Thoracic aorta (tissue), 2 donors: ENCODE data around the gene DOK4. TPM values are rescaled to one million over a fixed set of nuclear protein-coding genes. Genes with fewer than 3 reads are reported as not detected.

ENCODE experiments used
- ATAC-seq: fragments of 150-250 bp; one replicate; pipeline ENCODE4 v1.8.0; 2017; ENCODE audit warnings: low read depth; ENCODE audit not compliant: insufficient number of reproducible peaks, low FRiP score
- DNase-seq: peaks from one replicate; pipeline ENCODE4 v3.0.0-alpha.2; 2020; ENCODE audit warnings: low spot score
- H3K27ac ChIP-seq, 2 donors: fragments of 200-600 bp; sonication (generic); 1 replicate in 1 of 2; 2 replicates in 1 of 2; pipeline ENCODE4 v1.5.1; 2016; ENCODE audit warnings: mild to moderate bottlenecking in 2 of 2, moderate library complexity in 2 of 2
- H3K27me3 ChIP-seq: fragments of 200-600 bp; sonication (generic); replicated peaks from 2 replicates; pipeline ENCODE4 v1.6.0; 2016; ENCODE audit warnings: mild to moderate bottlenecking; ENCODE audit not compliant: insufficient read depth
- H3K36me3 ChIP-seq: fragments of 200-600 bp; sonication (generic); one replicate; pipeline ENCODE4 v1.5.1; 2016
- H3K4me1 ChIP-seq, 2 donors: fragments of 200-600 bp; sonication (generic); 1 replicate in 1 of 2; 2 replicates in 1 of 2; pipeline versions ENCODE4 v1.5.1 to v1.6.0; 2016; ENCODE audit warnings: low read depth in 2 of 2, mild to moderate bottlenecking in 1 of 2; ENCODE audit not compliant: control insufficient read depth in 1 of 2
- H3K4me3 ChIP-seq: fragments of 200-600 bp; sonication (generic); 2 replicates; pipeline ENCODE4 v1.5.1; 2016; ENCODE audit warnings: mild to moderate bottlenecking
- H3K9me3 ChIP-seq: fragments of 200-600 bp; sonication (generic); 2 replicates; pipeline ENCODE4 v1.5.1; 2016
- total RNA-seq, 2 donors: library from RNA; depleted of rRNA; stranded (reverse); fragments of >200 nt; gene quantifications; one replicate each; pipeline versions ENCODE4 v1.1.0 to v1.2.3, GENCODE V29; 2016
- TF ChIP-seq, protein P1 (sequence below): fragments of 200-600 bp; sonication (generic); IDR thresholded peaks from one replicate; pipeline ENCODE4 v1.5.1; 2019; ENCODE audit warnings: antibody characterized with exemption

DOK4 gene
- total RNA-seq, 2 donors from 2014 or later: 43.2 to 70.1 TPM

GRCh38 chr16:57427824-57428223 is 58.5 kb downstream of the DOK4 start:
- no peaks in the 10 kb centered on the region for H3K27me3 ChIP-seq
- ATAC-seq (no peak), DNase-seq (no peak)
- no peak overlapping the region for H3K4me3 ChIP-seq
- TF ChIP-seq, protein P1, sequence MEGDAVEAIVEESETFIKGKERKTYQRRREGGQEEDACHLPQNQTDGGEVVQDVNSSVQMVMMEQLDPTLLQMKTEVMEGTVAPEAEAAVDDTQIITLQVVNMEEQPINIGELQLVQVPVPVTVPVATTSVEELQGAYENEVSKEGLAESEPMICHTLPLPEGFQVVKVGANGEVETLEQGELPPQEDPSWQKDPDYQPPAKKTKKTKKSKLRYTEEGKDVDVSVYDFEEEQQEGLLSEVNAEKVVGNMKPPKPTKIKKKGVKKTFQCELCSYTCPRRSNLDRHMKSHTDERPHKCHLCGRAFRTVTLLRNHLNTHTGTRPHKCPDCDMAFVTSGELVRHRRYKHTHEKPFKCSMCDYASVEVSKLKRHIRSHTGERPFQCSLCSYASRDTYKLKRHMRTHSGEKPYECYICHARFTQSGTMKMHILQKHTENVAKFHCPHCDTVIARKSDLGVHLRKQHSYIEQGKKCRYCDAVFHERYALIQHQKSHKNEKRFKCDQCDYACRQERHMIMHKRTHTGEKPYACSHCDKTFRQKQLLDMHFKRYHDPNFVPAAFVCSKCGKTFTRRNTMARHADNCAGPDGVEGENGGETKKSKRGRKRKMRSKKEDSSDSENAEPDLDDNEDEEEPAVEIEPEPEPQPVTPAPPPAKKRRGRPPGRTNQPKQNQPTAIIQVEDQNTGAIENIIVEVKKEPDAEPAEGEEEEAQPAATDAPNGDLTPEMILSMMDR: no peak
- H3K27ac ChIP-seq: no peak overlapping the region
- H3K36me3 ChIP-seq: peaks cover 35% of the 10 kb centered on the region
- peaks cover 0 to 2% of the 10 kb centered on the region in 2 donors for H3K4me1 ChIP-seq
- no peaks in the 10 kb centered on the region for H3K9me3 ChIP-seq

- Histone ChIP-seq H3K36me3 (peaks cover 29% of the 10 kb centered on the region), H3K4me3 (no peak overlapping the region)
These were observed 59.0 kb downstream of the DOK4 start for GRCh38 chr16:57427307-57427706.

DNA sequence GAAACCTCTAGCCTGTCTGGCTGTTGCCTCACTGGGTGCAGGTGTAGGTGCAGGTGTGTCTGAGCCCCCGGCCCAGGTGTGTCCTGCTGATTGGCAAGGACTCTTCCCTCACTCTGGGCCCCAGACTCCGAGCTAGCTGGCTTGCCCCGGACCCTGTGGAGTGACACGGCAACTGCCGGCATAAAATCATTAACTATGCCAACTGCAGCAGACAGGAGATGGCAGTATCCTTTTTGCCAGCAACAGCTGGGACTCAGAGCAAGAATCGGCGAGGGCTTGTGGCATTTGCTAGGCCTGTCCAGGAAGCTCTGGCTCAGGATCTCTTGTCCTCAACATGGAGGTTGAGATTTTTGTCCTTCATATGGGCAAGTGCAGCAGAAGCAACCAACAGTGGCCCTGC is 59.9 kb downstream of the DOK4 start:
- TF ChIP-seq, protein P1: no peak
- Histone ChIP-seq H3K4me1 (peaks cover 2 to 6% of the 10 kb centered on the region in 2 donors), H3K36me3 (peaks cover 22% of the 10 kb centered on the region), H3K27ac (no peak overlapping the region), H3K27me3 (no peaks in the 10 kb centered on the region), H3K4me3 (no peak overlapping the region), H3K9me3 (no peaks in the 10 kb centered on the region)
- no peak for ATAC-seq
- DNase-seq: no peak

More at GRCh38 chr16:57427307-57427706, 59.0 kb downstream of the DOK4 start:
- TF ChIP-seq, protein P1: no peak
- Histone ChIP-seq H3K27ac (no peak overlapping the region), H3K9me3 (no peaks in the 10 kb centered on the region), H3K27me3 (no peaks in the 10 kb centered on the region), H3K4me1 (peaks cover 0 to 2% of the 10 kb centered on the region in 2 donors)
- ATAC-seq: no peak
- no peak for DNase-seq

DNA sequence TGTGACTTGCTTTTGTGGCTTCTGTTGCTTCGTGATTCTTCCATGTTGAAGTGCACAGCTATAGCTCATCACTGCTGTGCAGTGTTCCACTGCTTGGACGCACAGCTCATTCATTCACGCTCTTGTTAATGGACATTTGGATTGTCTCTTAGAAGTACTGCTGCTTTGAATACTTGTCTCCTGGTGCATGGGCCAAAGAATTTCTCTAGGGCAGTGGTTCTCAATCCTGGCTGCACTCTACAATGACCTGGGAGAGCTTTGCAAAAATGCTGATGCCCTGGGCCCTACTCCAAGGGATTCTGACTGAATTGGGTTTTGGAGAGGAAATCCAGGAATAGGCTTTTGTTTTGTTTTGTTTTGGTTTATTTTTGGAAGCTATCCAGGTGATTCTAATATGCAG is 61.7 kb downstream of the DOK4 start:
- Histone ChIP-seq H3K4me3 (no peak overlapping the region), H3K27me3 (no peaks in the 10 kb centered on the region), H3K27ac (no peak overlapping the region), H3K36me3 (peaks cover 4% of the 10 kb centered on the region), H3K4me1 (peaks cover 2 to 7% of the 10 kb centered on the region in 2 donors), H3K9me3 (no peaks in the 10 kb centered on the region)
- no peak for DNase-seq
- no peak for ATAC-seq
- TF ChIP-seq, protein P1: no peak

GRCh38 chr16:57423152-57423551 is 63.1 kb downstream of the DOK4 start:
- no peak overlapping the region for H3K4me3 ChIP-seq
- H3K36me3 ChIP-seq: no peaks in the 10 kb centered on the region
- DNase-seq (no peak), ATAC-seq (no peak)
- H3K9me3 ChIP-seq: no peaks in the 10 kb centered on the region
- no peaks in the 10 kb centered on the region for H3K27me3 ChIP-seq
- TF ChIP-seq, protein P1: no peak
- H3K4me1 ChIP-seq: peaks cover 9 to 21% of the 10 kb centered on the region in 2 donors
- no peak overlapping the region for H3K27ac ChIP-seq
